ENCODE results near the gene ETV2. TPM values are rescaled to one million over a fixed set of nuclear protein-coding genes. Genes with fewer than 3 reads are reported as not detected.
A peak's percentile ranks its signal among the peaks of the same experiment; 100 is the strongest.
"Not testable (repeated sequence)": the region's sequence is repeated elsewhere in the genome, so short reads cannot be mapped to it uniquely, and the experiment has no call there.

The ETV2 gene
- total RNA-seq, 1 experiment from 2014 or later, result not detected

DNA sequence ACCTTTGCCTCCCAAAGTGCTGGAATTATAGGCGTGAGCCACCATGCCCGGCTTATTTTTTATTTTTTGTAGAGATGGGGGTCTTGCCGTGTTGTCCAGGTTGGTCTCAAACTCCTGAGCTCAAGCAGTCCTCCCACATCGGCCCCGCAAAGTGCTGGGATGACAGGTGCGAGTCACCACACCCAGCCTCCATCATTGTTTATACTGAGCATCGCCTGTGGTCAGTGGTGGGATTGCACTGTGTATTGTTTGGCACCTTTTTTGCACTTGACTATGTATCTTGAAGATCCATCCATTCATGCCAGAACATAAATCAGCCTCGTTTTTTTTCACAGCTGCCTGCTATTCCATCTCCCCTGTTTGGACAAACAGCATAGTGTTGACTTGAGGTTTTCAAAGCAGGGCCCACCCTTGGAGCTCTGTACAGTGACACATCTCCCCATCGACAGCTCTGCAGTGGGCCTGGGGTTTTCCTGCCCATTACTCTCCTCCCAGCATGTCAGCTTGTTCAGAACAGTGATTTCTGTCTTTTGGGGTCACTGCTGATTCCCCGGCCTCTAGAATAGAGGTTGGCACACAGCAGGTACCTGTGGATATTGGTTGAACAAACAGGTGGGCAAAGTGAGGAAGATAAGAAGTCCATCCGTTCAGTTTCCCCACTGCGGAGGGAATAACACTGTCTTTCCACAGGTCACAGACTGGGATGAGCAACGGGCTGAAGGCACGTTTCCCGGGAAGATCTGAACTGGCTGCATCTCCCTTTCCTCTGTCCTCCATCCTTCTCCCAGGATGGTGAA lies 16.6 kb downstream of the ETV2 start:
- DNase-seq (ENCODE audit: low read depth), result peak; percentile 23

DNA sequence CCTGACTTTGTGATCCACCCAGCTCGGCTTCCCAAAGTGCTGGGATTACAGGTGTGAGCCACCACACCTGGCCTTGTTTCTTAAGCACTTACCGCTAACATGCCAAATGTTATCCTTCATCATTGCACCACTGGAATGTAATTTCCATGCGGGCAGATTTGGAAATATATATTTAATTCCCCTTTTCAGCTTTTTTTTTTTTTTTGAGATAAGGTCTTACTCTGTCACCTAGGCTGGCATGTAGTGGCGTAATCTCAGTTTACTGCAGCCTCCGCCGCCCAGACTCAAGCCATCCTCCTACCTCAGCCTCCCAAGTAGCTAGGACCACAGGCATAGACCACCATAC lies 20.4 kb downstream of the ETV2 start:
- no peak for DNase-seq (ENCODE audit: low read depth)

DNA sequence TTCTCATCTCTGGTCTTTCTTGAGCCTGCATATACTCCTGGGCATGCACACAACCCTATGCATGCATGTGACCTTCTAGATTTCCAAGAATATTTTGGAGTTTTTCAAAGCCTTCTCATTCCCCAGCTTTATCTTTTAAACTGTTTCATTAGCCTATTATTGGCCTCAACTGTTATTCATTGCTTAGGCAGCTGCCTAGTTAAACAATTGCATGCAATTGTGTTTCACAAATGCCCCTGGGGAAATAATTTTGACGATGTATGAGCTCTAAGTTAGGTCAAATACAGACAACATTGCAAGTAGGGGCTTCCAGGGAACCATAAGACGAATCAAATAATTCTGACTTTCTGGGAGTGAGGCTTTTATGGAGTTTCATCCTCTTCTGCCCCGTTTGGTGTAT lies 22.4 kb downstream of the ETV2 start:
- DNase-seq (ENCODE audit: low read depth), result no peak

DNA sequence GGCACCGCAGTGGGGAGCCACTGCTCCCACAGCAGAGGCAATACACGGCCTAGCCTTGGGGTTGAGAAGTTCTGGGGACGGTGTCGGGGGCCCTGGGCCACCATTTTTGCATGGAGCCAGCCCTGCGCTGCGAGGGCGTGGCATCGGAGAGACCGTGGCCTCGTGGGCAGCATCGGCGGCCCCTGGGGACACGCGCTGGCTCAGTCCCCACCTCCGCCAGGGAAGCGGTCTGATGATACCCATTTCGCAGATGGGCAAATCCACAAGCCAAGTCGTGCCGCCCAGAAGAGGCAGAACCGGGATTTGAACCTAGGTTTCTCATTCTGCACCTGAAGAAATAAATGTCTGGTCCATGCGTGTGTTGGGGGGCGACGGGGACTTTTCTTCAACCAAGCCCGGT lies 23.6 kb downstream of the ETV2 start:
- DNase-seq (ENCODE audit: low read depth), result no peak

DNA sequence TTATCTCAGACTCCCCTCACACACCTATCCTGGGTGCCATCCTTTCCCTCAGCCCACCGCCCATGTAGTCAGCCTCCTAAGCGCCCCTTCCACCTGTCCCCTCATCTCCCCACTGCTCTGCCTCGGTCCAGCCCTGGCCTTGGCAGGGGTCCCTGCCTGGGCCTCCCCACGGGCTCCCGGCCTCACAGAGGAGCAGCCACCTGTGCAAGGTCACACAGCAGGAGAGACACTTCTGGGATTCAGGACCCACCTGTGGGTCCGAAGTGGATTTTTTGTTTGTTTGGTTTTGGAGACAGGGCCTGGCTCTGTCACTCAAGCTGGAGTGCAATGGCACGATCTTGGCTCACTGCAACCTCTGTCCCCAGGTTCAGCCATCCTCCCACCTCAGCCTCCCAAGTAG lies 24.1 kb downstream of the ETV2 start:
- no peak for DNase-seq (ENCODE audit: low read depth)

DNA sequence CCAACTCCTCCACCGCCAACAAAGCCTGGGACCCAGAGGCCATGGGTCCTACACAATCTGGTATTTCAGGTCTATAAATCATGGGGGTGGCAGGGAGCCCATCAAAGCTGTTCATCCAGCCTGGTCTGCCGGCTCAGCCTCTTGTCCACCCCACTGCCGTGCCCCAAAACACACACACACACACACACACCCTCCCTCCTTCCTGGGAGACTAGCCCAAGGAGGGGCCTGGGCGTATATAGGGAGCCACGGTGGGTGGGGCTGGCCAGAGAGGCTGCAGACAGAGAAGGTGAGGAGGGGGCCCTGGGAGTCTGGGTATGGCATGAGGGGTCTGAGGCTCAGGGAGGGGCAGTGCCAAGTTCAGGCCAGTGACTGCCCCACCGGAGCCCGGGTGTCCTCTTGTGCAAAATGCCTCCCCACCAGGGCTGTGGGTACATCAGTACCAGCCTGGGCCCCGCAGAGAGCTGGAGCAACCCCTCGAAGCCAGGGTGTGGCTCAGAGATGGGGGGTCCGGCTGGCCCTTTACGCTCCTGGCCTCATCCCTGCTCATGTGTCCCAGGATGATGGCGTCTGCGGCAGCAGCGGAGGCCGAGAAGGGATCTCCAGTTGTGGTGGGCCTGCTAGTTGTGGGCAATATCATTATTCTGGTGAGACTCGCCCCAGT lies 24.8 kb downstream of the ETV2 start, which contains the start of gene UPK1A:
UPK1A (plus strand) TSS at position 267 of the 663 bp plus-strand sequence; CDS start at position 563, 296 bp downstream.
- DNase-seq (ENCODE audit: low read depth), result no peak

DNA sequence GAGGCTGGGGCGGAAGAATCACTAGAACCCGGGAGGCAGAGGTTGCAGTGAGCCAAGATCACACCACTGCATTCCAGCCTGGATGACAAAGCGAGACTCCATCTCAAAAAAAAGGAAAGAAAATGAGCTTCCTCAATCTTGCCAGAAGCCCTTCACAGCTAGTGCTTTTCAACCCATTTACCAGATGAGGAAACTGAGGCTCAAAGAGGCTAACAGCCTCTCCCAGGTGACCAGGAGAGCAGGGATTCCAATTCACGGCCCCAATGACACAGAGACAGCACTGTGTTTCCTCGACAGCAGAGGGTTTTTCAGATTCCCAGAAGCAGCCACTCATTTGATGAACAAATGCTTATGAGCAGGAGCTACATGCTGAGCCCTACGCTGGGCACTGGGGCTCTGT lies 28.0 kb downstream of the ETV2 start:
- no peak for DNase-seq (ENCODE audit: low read depth)

DNA sequence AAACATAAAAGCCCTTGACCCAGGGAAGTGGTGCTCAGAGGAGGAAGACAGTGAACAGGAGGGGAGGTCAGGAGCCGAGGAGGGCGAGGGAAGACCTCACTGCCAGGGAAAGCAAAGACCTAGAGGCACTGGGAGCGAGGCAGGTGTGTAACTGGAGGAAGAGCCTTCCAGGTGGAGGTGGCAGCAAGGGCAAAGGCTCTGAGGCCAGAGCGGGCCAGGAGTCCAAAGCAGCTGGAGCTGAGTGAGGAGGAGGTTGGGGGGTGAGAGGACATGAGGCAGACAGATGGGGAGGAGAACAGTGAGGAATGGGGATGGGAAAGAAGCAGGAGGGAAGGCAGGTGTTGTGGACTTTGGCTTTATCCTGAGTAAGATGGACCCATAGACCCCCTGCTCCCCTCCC lies 28.4 kb downstream of the ETV2 start:
- no peak for DNase-seq (ENCODE audit: low read depth)

DNA sequence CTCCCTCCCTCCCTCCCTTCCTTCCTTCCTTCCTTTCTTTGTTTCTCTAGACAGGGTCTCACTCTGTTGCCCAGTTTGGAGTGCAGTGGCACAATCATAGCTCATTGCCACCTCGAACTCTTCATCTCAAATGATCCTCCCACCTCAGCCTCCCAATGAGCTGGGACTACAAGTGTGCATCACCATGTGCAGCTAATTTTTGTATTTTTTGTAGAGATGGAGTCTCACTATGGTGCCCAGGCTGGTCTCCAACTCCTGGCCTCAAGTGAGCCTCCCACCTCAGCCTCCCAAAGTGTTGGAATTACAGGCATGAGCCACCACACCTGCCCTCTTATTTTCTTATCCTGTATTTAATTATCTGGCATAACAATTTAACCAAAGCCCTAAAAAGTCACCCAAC lies 29.1 kb downstream of the ETV2 start:
- DNase-seq (ENCODE audit: low read depth), result no peak

DNA sequence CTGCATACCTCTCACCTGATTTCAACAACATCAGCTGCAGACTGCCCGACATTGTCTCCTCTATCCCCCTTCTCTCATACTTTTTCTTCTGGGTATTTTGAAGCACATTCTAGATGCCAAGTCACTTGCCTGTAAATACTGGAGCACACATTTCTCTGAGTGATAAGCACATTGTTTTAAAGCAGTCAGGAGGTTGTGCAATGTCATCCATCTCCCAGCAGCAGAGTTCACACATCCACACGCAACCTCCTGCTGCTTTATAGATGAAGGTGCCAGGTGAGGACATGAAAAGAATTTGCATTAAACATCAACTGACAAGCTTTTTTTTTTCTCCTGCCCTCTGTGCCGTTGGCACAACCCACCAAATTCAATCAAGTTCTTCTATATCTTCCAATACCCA lies 30.3 kb downstream of the ETV2 start:
- DNase-seq (ENCODE audit: low read depth), result no peak

DNA sequence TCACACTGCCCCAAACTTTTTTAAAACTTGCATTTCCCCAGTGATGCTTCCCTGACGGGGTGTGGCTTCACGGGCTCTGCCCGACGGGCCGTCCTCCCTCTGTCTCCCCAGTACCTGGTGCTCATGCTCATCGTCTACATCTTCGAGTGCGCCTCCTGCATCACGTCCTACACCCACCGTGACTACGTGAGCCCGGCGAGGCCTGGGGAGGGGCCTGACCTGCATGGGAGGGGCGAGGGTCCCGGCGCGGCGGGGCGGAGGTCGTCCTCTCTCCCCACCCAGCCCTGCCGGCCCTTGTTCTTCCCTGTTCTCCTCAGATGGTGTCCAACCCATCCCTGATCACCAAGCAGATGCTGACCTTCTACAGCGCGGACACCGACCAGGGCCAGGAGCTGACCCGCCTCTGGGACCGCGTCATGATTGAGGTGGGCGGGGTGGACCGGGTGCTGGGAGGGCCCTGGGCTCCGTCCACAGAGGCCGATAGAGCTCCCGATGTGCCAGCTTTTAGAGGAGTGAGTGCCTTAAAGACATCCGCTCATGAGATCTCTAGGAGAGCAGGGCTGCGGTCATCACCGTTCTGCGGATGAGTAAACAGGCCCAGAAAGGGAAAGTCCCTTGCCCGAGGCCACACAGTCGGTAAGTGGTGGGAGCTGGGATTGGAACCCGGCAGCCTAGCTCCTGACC lies 31.7 kb downstream of the ETV2 start:
- peak; percentile 80 for DNase-seq (ENCODE audit: low read depth)

DNA sequence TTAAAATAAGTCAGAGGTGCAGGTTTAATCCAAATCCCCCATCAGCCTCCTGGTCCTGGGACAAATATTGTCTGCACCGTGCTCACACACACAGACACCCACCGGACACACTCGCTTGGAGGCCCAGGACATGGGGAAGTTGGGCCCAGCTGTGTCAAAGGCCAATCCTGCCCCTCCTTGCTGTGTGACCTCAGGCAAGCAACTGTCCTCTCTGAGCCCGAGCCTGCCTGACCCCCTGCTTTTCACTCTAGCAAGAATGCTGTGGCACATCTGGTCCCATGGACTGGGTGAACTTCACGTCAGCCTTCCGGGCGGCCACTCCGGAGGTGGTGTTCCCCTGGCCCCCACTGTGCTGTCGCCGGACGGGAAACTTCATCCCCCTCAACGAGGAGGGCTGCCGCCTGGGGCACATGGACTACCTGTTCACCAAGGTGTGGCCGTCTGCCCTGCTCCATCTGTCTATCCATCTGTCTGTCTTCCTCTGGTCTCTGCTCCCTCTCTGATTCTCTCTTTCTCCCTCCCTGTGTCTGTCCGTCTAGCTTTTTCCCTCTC lies 34.1 kb downstream of the ETV2 start:
- DNase-seq (ENCODE audit: low read depth), result no peak

DNA sequence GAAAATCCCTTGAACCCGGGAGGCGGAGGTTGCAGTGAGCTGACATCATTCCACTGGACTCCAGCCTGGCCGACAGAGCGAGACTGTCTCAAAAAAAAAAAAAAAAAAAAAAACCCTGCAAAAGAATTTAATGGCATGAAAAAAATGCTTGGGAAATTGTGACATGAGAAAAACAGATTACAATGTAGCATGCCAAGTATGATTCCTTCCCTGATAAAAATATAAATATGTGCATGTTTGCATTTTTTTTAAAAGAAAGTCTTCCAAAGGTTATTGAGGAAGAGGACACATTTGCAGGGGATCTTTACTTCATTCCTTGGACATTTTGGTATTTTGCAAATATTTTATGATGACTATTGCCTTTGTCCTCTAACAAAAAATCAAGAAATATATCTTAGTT lies 48.3 kb downstream of the ETV2 start:
- no peak for DNase-seq (ENCODE audit: low read depth)

DNA sequence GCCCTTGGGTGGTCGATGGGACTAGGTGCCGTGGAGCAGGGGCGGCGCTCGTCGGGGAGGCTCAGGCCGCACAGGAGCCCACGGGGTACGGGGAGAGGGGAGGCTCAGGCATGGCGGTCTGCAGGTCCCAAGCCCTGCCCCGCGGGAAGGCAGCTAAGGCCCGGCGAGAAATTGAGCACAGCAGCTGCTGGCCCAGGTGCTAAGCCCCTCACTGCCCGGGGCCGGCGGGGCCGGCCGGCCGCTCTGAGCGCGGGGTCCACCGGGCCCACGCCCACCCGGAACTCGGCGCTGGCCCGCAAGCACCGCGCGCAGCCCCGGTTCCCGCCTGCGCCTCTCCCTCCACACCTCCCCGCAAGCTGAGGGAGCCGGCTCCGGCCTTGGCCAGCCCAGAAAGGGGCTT lies 49.6 kb downstream of the ETV2 start:
- not testable (repeated sequence) for DNase-seq (ENCODE audit: low read depth)

DNA sequence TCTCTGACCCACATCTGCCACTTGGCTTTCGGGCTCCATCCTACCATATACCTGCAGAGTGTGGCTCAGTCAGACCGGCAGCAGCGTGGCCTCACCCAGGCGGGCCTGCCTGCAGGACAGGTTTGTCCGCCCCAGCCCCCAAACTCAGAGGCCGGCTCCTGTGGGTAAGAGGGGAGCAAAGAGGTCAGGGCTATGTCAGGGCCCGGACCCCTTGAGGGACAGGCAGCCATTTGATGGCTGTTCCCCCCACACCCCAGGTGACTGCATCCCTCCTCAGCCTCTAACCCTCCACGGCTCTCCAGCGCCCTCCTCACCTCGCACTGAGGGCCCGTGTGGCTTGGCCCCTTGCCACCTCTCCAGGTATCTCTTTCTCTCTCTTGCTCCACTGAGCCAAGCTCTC lies 50.5 kb downstream of the ETV2 start:
- no peak for DNase-seq (ENCODE audit: low read depth)

DNA sequence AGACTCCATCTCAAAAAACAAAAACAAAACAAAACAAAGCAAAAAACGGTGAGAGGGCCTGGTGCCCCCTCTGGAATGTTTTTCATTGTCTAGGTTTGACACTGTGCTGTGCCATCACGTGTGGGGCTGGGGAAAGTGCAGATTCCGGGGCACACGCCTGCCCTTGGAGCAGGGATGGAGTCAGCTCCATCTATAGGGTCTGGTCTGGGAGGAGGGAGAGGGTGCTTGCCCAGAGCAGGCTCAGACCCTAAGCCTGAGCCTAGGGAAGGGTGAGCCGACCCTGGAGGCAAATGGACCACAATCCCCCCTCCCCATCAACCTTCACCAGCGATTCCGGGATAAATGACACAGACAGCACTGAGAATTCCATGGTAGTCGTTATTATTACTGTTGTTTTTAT lies 51.9 kb downstream of the ETV2 start:
- no peak for DNase-seq (ENCODE audit: low read depth)

DNA sequence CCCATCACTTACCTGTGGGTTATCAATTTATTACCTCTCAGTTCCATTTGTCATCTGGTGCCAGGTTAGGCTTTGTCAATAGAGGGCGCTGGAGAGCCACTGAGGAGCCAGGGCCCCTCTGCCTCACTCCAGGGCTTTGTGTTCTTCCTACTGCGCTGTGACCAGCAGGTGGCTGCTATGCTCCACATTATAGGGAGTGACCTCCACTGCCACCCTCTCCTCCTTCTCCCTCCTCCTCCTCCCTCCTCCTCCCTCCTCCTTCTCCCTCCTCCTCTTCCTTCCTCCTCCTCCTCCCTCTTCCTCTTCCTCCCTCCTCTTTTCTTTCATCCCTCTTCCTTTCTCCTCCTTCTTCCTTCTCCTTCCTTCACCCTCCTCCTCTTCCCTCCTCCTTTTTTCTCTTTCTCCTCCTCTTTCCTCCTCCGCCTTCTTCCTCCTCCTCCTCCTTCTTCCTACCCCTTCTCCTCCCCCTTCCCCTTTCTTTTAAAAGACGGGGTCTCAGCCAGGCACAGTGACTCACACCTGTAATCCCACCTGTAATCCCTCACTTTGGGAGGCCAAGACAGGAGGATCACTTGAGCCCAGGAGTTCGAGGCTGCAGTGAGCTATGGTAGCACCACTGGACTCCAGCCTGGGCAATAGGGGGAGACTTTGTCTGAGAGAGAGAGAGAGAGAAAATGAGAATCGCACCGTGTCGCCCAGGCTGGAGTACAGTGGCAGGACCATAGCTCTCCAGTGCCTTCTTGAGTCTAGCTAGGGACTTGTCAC lies 52.5 kb downstream of the ETV2 start:
- DNase-seq (ENCODE audit: low read depth), result peak; percentile 89

Other genes with a start within 250 kb of the ETV2 start
- not detected in 2 replicates for gene FFAR2, start 193.5 kb upstream of the ETV2 start, total RNA-seq (2014; rRNA removed; shearing (Covaris generic))
- not detected in 2 replicates for gene KRTDAP, start 151.3 kb upstream of the ETV2 start, total RNA-seq (2014; rRNA removed; shearing (Covaris generic))
- 38.1 and 54.3 TPM in 2 replicates for gene DMKN, start 128.1 kb upstream of the ETV2 start, total RNA-seq (2014; rRNA removed; shearing (Covaris generic))
- gene SBSN, start 113.4 kb upstream of the ETV2 start, total RNA-seq (2014; rRNA removed; shearing (Covaris generic)), result 0.11 TPM in 1 of 2 replicates, not detected in the other
- not detected in 2 replicates for gene GAPDHS, start 108.3 kb upstream of the ETV2 start, total RNA-seq (2014; rRNA removed; shearing (Covaris generic))
- 113 and 114 TPM in 2 replicates for gene TMEM147, start 96.1 kb upstream of the ETV2 start, total RNA-seq (2014; rRNA removed; shearing (Covaris generic))
- gene ATP4A, start 78.1 kb upstream of the ETV2 start, total RNA-seq (2014; rRNA removed; shearing (Covaris generic)), result not detected in 2 replicates
- not detected in 2 replicates for gene PMIS2, start 55.6 kb upstream of the ETV2 start, total RNA-seq (2014; rRNA removed; shearing (Covaris generic))
- 14.9 and 21.3 TPM in 2 replicates for gene HAUS5, start 29.0 kb upstream of the ETV2 start, total RNA-seq (2014; rRNA removed; shearing (Covaris generic))
- gene RBM42, start 12.7 kb upstream of the ETV2 start, total RNA-seq (2014; rRNA removed; shearing (Covaris generic)), result 129 and 147 TPM in 2 replicates
- 460 and 655 TPM in 2 replicates for gene COX6B1, start 6.6 kb downstream of the ETV2 start, total RNA-seq (2014; rRNA removed; shearing (Covaris generic))
- not detected in 2 replicates for gene UPK1A, start 24.8 kb downstream of the ETV2 start, total RNA-seq (2014; rRNA removed; shearing (Covaris generic))
- 0.06 TPM in 1 of 2 replicates, not detected in the other for gene ZBTB32, start 62.8 kb downstream of the ETV2 start, total RNA-seq (2014; rRNA removed; shearing (Covaris generic))
- gene KMT2B, start 76.3 kb downstream of the ETV2 start, total RNA-seq (2014; rRNA removed; shearing (Covaris generic)), result 6.3 and 18.6 TPM in 2 replicates
- gene IGFLR1, start 100.7 kb downstream of the ETV2 start, total RNA-seq (2014; rRNA removed; shearing (Covaris generic)), result 2.8 and 3.9 TPM in 2 replicates
- gene U2AF1L4, start 103.7 kb downstream of the ETV2 start, total RNA-seq (2014; rRNA removed; shearing (Covaris generic)), result 9.6 and 16.7 TPM in 2 replicates
- gene PSENEN, start 103.9 kb downstream of the ETV2 start, total RNA-seq (2014; rRNA removed; shearing (Covaris generic)), result 52.4 and 63.9 TPM in 2 replicates
- 13.3 and 13.8 TPM in 2 replicates for gene LIN37, start 106.8 kb downstream of the ETV2 start, total RNA-seq (2014; rRNA removed; shearing (Covaris generic))
- gene HSPB6, start 115.3 kb downstream of the ETV2 start, total RNA-seq (2014; rRNA removed; shearing (Covaris generic)), result 0.06 TPM in 1 of 2 replicates, not detected in the other
- 1.6 and 3.2 TPM in 2 replicates for gene PROSER3, start 116.4 kb downstream of the ETV2 start, total RNA-seq (2014; rRNA removed; shearing (Covaris generic))
- gene ARHGAP33, start 133.8 kb downstream of the ETV2 start, total RNA-seq (2014; rRNA removed; shearing (Covaris generic)), result 7.0 and 9.0 TPM in 2 replicates
- gene PRODH2, start 171.1 kb downstream of the ETV2 start, total RNA-seq (2014; rRNA removed; shearing (Covaris generic)), result not detected in 2 replicates
- gene NPHS1, start 210.8 kb downstream of the ETV2 start, total RNA-seq (2014; rRNA removed; shearing (Covaris generic)), result not detected in 2 replicates
- gene KIRREL2, start 215.2 kb downstream of the ETV2 start, total RNA-seq (2014; rRNA removed; shearing (Covaris generic)), result 0.34 and 0.60 TPM in 2 replicates
- 2.5 and 6.5 TPM in 2 replicates for gene APLP1, start 226.8 kb downstream of the ETV2 start, total RNA-seq (2014; rRNA removed; shearing (Covaris generic))

All from Daoy (cell line).